GM12878 (cell line): ENCODE results near the gene NOL3. TPM values are rescaled to one million over a fixed set of nuclear protein-coding genes. Genes with fewer than 3 reads are reported as not detected.
A peak's percentile ranks its signal among the peaks of the same experiment; 100 is the strongest.

Experiments
- ATAC-seq: fragments of 200-7000 bp; cut with Tn5 transposase; 3 replicates; pipeline ENCODE4 v1.9.1; 2020; ENCODE audit warnings: mild to moderate bottlenecking, moderate library complexity
- BruUV-seq: library from RNA; stranded (reverse); fragments of 400-500 nt; replicated peaks from 2 replicates; lab custom pipeline; 2021; lab: Mats Ljungman, UMichigan
- CTCF ChIA-PET: fragments of 300-600 bp; sonication (Branson Sonifier 250); formaldehyde crosslinking; extraction: SDS; loops from one replicate; lab custom pipeline; 2021; ENCODE audit warnings: inconsistent platforms; lab: Yijun Ruan, JAX
- POLR2A ChIA-PET: fragments of 350-600 bp; formaldehyde crosslinking; extraction: SDS; loops from one replicate; lab custom pipeline; 2021; ENCODE audit warnings: inconsistent platforms; lab: Charles Lee
- RAD21 ChIA-PET: fragments of 300-600 bp; sonication (Branson Sonifier 250); formaldehyde crosslinking; loops from one replicate; lab custom pipeline; 2023; ENCODE audit warnings: antibody characterized with exemption; ENCODE audit not compliant: unreplicated experiment; lab: Charles Lee
- SMC1A ChIA-PET: fragments of 300-600 bp; sonication (Branson Sonifier 250); formaldehyde crosslinking; loops from one replicate; lab custom pipeline; 2023; ENCODE audit not compliant: unreplicated experiment, uncharacterized antibody; lab: Charles Lee
- DNase-seq: peaks from one replicate; pipeline ENCODE4 v3.0.0-alpha.2; 2011; ENCODE audit warnings: low read depth, low spot score
- FAIRE-seq: peaks from 3 replicates; lab custom pipeline; 2011; peaks lifted over from hg19 to GRCh38; lab: Jason Lieb, UNC
- H2AFZ ChIP-seq: 2 replicates; pipeline ENCODE4 v1.6.0; 2011; ENCODE audit warnings: low read depth, low read length, control low read depth; ENCODE audit not compliant: control insufficient read depth
- H3K27ac ChIP-seq: 2 replicates; pipeline ENCODE4 v1.5.1; 2011; ENCODE audit warnings: control low read depth; ENCODE audit not compliant: control insufficient read depth, insufficient read depth
- H3K27me3 ChIP-seq, 2 experiments: replicated peaks in 1 of 2; 2 replicates each; pipeline versions ENCODE4 v1.6.0 to v1.6.1; 2011; ENCODE audit warnings: low read length in 1 of 2; ENCODE audit not compliant: control insufficient read depth in 2 of 2, insufficient read depth in 2 of 2
- H3K36me3 ChIP-seq, 2 experiments: 2 replicates each; pipeline ENCODE4 v1.5.1; 2011; ENCODE audit warnings: low read length in 1 of 2; ENCODE audit not compliant: control insufficient read depth in 2 of 2, insufficient read depth in 2 of 2
- H3K4me1 ChIP-seq: 2 replicates; pipeline ENCODE4 v1.6.1; 2011; ENCODE audit warnings: mild to moderate bottlenecking, low read length, moderate library complexity, mixed read lengths; ENCODE audit not compliant: control insufficient read depth, insufficient read depth
- H3K4me2 ChIP-seq: 2 replicates; pipeline ENCODE4 v1.6.0; 2011; ENCODE audit warnings: control low read depth; ENCODE audit not compliant: control insufficient read depth, insufficient read depth
- H3K4me3 ChIP-seq: fragments of 200-600 bp; sonication (generic); 2 replicates; pipeline ENCODE4 v1.5.1; 2016
- H3K79me2 ChIP-seq: 2 replicates; pipeline ENCODE4 v1.6.0; 2011; ENCODE audit warnings: low read length; ENCODE audit not compliant: control insufficient read depth, insufficient read depth
- H3K9ac ChIP-seq: 2 replicates; pipeline ENCODE4 v1.8.0; 2011; ENCODE audit warnings: low read length, control low read depth, mixed read lengths; ENCODE audit not compliant: control insufficient read depth, insufficient read depth
- H3K9me3 ChIP-seq: replicated peaks from 3 replicates; pipeline ENCODE4 v1.5.1; 2011; ENCODE audit warnings: mild to moderate bottlenecking, low read length; ENCODE audit not compliant: control insufficient read depth, insufficient read depth
- H4K20me1 ChIP-seq: 2 replicates; pipeline ENCODE4 v1.6.0; 2011; ENCODE audit not compliant: control insufficient read depth, insufficient read depth
- BCLAF1 ChIP-seq: fragments of 450-650 bp; IDR thresholded peaks from 2 replicates; pipeline ENCODE4 v1.6.1; 2017; ENCODE audit warnings: antibody characterized with exemption, mild to moderate bottlenecking, moderate library complexity
- CTCF ChIP-seq, 3 experiments: IDR thresholded peaks in 2 of 3; conservative IDR thresholded peaks in 1 of 3; 2 replicates each; pipeline ENCODE4 v1.5.1; 2011; ENCODE audit warnings: low read depth in 3 of 3, low read length in 3 of 3, mild to moderate bottlenecking in 3 of 3, control low read depth in 2 of 3, moderate library complexity in 2 of 3, inconsistent platforms in 1 of 3, mixed read lengths in 1 of 3; ENCODE audit not compliant: control insufficient read depth in 2 of 3, insufficient read depth in 1 of 3; ENCODE audit errors: extremely low read depth in 1 of 3
- MTA2 ChIP-seq: fragments of 450-650 bp; IDR thresholded peaks from 2 replicates; pipeline ENCODE4 v1.6.1; 2016; ENCODE audit warnings: low read depth, mild to moderate bottlenecking, moderate library complexity
- NR2C2 ChIP-seq: IDR thresholded peaks from 2 replicates; pipeline ENCODE4 v1.6.1; 2011; ENCODE audit warnings: borderline replicate concordance, low read depth; ENCODE audit not compliant: control insufficient read depth, insufficient read length
- RAD21 ChIP-seq: IDR thresholded peaks from 2 replicates; pipeline ENCODE4 v1.6.1; 2011; ENCODE audit warnings: mild to moderate bottlenecking, low read depth, low read length, moderate library complexity; ENCODE audit not compliant: insufficient read depth
- whole genome bisulfite sequencing: methylation state at CpG from one replicate; pipeline ENCODE4 v1.1.6; 2016; ENCODE audit warnings: low lambda C conversion rate; ENCODE audit not compliant: insufficient replicate concordance, insufficient coverage; ENCODE audit errors: missing lambda C conversion rate; 5-methylcytosine and 5-hydroxymethylcytosine counted together
- in situ Hi-C: fragments of 300-500 bp; cut with MboI; formaldehyde crosslinking; loops from 9 replicates; pipeline ENCODE4 v1.14.3; 2018; ENCODE audit warnings: mixed read lengths
- intact Hi-C: fragments of 100-400 bp; cut with micrococcal nuclease; formaldehyde crosslinking; loops from one replicate; pipeline ENCODE4 v1.14.2; 2022; ENCODE audit not compliant: unreplicated experiment
- polyA plus RNA-seq, 11 experiments: library from polyadenylated mRNA; depleted of rRNA in 4 of 11; unstranded in 6 of 11; stranded (reverse) in 5 of 11; fragments of >200 nt; fragmentation: Nextera tagmentation in 4 of 11; fragmentation: Illumina TruSeq in 1 of 11; extraction: Ambion mirVana in 4 of 11; extraction: Trizol in 1 of 11; gene quantifications; 1 replicate in 1 of 11; 2 replicates in 10 of 11; pipeline versions ENCODE4 v1.2.1 to v1.2.3, GENCODE V29; 2011 to 2016; ENCODE audit warnings: inconsistent platforms in 2 of 11, missing spikeins in 2 of 11, low read depth in 1 of 11
- total RNA-seq, 4 experiments: library from RNA; depleted of rRNA in 3 of 4; stranded (reverse); fragments of >200 nt in 3 of 4; fragmentation: Illumina TruSeq in 1 of 4; extraction: Trizol in 1 of 4; gene quantifications; 2 replicates each; pipeline versions ENCODE4 v1.2.1 to v1.2.3, GENCODE V29; 2013 to 2021

Gene NOL3
- total and polyA plus RNA-seq, 10 of the 15 experiments (the other 5 are each of a cell fraction or from before 2014, with no cell fraction given): 0.31 to 18.4 (median 2.7) TPM

GRCh38 chr16:67145746-67146145 is 24.6 kb upstream of the NOL3 start (continued):
- TF ChIP-seq BCLAF1 (no peak), NR2C2 (no peak)

DNA sequence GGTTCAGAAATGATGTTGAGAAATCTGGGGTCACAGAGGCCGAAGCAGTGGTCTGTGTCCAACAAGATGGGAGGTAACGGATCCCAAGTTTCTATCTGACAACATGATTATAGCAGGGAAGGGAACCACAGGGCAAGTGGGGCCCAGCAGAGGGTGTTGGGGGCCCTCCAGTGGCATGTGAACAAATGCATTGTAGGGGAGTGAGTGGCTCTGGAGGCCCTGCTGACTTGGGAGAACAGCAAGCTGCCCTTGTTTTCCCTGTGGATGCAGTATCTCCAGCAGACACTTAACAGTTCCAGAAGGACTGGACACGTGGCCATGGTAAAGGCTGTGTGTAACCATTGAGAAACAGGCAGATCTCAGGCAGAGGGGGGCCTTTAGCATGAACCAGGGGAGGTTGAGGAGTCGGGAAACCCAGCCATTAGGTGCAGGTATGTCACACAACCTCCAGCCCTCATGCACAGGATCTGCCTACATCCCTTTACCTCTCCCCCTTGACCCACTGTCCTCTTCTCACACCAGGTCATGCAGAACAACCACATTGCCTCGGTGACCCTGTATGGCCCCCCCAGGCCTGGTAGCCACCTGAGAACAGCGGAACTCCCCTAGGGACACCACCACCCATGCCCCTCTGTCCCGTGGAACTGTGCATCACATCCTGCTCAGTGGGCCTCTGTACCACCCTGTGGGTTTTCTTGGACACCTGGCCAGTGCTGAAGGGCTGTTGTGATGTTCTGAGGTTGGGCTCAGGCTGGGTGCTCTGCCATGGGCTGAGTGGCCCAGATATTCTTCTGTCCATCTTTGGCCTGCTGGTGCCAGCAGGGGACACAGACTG is 23.6 kb upstream of the NOL3 start:
- in situ Hi-C loops (no loop called here), intact Hi-C loops (no loop called here)
- no TSS peak for BruUV-seq
- ChIA-PET POLR2A (interaction anchor here (0.6 kb wide), 1 partner anchor 11 kb away, joined by 4 read pairs; no protein-coding TSS in a partner anchor), RAD21 (interaction anchor here (0.8 kb wide), 1 partner anchor 129 kb away, joined by 4 read pairs; no protein-coding TSS in a partner anchor), SMC1A (no interaction called here), CTCF (interaction anchor here (1.4 kb wide), 1 partner anchor 135 kb away, joined by 6 read pairs; no protein-coding TSS in a partner anchor)
- FAIRE-seq: no peak
- no peak overlapping the region for H3K4me2 ChIP-seq
- 72% methylated on average over 7 of the region's 7 CpGs for WGBS
- no peaks in the 10 kb centered on the region for H3K9me3 ChIP-seq
- TF ChIP-seq RAD21 (peak; percentile 17; the same call in 1 of the 2 replicates), CTCF (IDR thresholded peaks at IDR 0.05 in 2 of 3, conservative IDR thresholded peaks at IDR 0.05 in 1 of 3; ENCODE audit: control insufficient read depth in 2 of 3, extremely low read depth in 1 of 3, insufficient read depth in 1 of 3, low read depth in 3 of 3, low read length in 3 of 3) (peak in 1 of 3 experiments; percentile 17; a peak in 1 of 6 replicates), MTA2 (no peak)
- no peaks in the 10 kb centered on the region; the same call in 1 of the 2 replicates for H3K4me1 ChIP-seq
- no peak overlapping the region for H2AFZ ChIP-seq
- H3K79me2 ChIP-seq: no peaks in the 10 kb centered on the region
- H3K27me3 ChIP-seq: no peaks in the 10 kb centered on the region
- no peak overlapping the region for H3K27ac ChIP-seq
- H3K9ac ChIP-seq: no peak overlapping the region
- ATAC-seq: no peak
- H3K4me3 ChIP-seq: no peak overlapping the region
- peaks cover 27 to 30% of the 10 kb centered on the region in 2 experiments; a peak in 3 of 4 replicates for H3K36me3 ChIP-seq
- H4K20me1 ChIP-seq: no peaks in the 10 kb centered on the region
- DNase-seq: no peak
